Upper lobe of left lung (tissue), 6 donors: ENCODE measurements around the gene WSCD2. TPM values are rescaled to one million over a fixed set of nuclear protein-coding genes. Genes with fewer than 3 reads are reported as not detected.

Experiments
- ATAC-seq, 2 donors: fragments of 200-7000 bp; cut with Tn5 transposase; one replicate each; pipeline ENCODE4 v1.9.1; 2022; ENCODE audit warnings: mild to moderate bottlenecking in 2 of 2, moderate library complexity in 2 of 2; ENCODE audit not compliant: low FRiP score in 2 of 2
- DNase-seq, 2 donors: peaks; one replicate each; pipeline ENCODE4 v3.0.0-alpha.2; 2019 to 2020
- H3K27ac ChIP-seq, 4 donors: fragments of 200-600 bp; sonication (generic); one replicate each; pipeline ENCODE4 v1.5.1; 2016 to 2019
- H3K27me3 ChIP-seq, 4 donors: fragments of 200-600 bp; sonication (generic); one replicate each; pipeline ENCODE4 v1.5.1; 2017 to 2019
- H3K36me3 ChIP-seq, 4 donors: fragments of 200-600 bp; sonication (generic); one replicate each; pipeline ENCODE4 v1.5.1; 2016 to 2019
- H3K4me1 ChIP-seq, 4 donors: fragments of 200-600 bp; sonication (generic); one replicate each; pipeline ENCODE4 v1.5.1; 2018 to 2019
- H3K4me3 ChIP-seq, 4 donors: fragments of 200-600 bp; sonication (generic); one replicate each; pipeline ENCODE4 v1.5.1; 2017 to 2019; ENCODE audit warnings: mild to moderate bottlenecking in 2 of 4, moderate library complexity in 1 of 4
- H3K9me3 ChIP-seq, 4 donors: fragments of 200-600 bp; sonication (generic); one replicate each; pipeline ENCODE4 v1.5.1; 2018 to 2019
- CTCF ChIP-seq, 6 experiments: fragments of 450-650 bp in 4 of 6; fragments of 200-600 bp in 2 of 6; sonication (generic) in 2 of 6; IDR thresholded peaks; one replicate each; pipeline ENCODE4 v1.5.1; 2016 to 2019; ENCODE audit warnings: antibody characterized with exemption in 6 of 6
- EP300 ChIP-seq, 4 donors: sonication (generic); formaldehyde crosslinking; IDR thresholded peaks; one replicate each; pipeline ENCODE4 v1.5.1; 2017; ENCODE audit warnings: antibody characterized with exemption in 4 of 4, control low read depth in 2 of 4
- POLR2A ChIP-seq, 4 donors: fragments of 450-650 bp; IDR thresholded peaks; one replicate each; pipeline ENCODE4 v1.5.1; 2016 to 2017; ENCODE audit warnings: antibody characterized with exemption in 4 of 4, mild to moderate bottlenecking in 2 of 4
- POLR2AphosphoS5 ChIP-seq, 2 donors: sonication (generic); formaldehyde crosslinking; IDR thresholded peaks; one replicate each; pipeline ENCODE4 v1.5.1; 2017; ENCODE audit warnings: antibody characterized with exemption in 2 of 2
- WGBS, 2 donors: methylation state at CpG; one replicate each; pipeline ENCODE4 v1.1.5; 2017 to 2018; 5-methylcytosine and 5-hydroxymethylcytosine counted together
- total RNA-seq, 6 donors: library from RNA; depleted of rRNA in 4 of 6; stranded (reverse); fragments of >200 nt in 4 of 6; gene quantifications; one replicate each; pipeline versions ENCODE4 v1.1.0 to v1.2.1, GENCODE V29; 2016 to 2021
- donor health status: DM: no; HTN: no; CAD: no; lungs with moderate emphysema.
- donor health status: DM: no; HTN: yes; CAD: no; lungs with severe emphysema.

Gene WSCD2
- total RNA-seq, 6 donors from 2014 or later, result 0.17 to 1.0 (median 0.71) TPM

DNA sequence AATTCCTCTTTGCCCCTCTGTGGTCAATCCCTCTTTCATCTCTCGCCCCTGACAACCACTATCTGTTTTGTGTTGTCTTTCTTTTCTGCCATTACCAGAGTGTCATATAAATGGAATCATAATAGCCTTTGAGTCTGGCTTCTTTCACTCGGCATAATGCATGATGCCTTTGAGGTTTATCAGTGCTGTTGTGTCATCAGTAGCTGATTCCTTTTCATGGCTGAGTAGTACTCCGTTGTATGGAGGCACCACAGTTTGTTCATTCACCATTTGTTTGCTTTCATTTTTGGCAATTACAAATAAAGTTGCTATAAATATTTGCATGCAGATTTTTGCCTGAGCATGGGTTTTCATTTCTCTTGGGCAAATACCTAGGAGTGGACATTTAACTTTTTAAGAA is 47.2 kb downstream of the WSCD2 start:
- no peaks in the 10 kb centered on the region for H3K9me3 ChIP-seq
- ATAC-seq, result no peak
- WGBS, 2 donors, result 89 to 92% methylated on average over 3 of the region's 3 CpGs
- H3K27ac ChIP-seq, result no peak overlapping the region
- H3K4me3 ChIP-seq, result no peak overlapping the region
- no peaks in the 10 kb centered on the region for H3K36me3 ChIP-seq
- H3K27me3 ChIP-seq, result no peaks in the 10 kb centered on the region
- TF ChIP-seq EP300 (IDR thresholded peaks at IDR 0.05) (no peak), CTCF (IDR thresholded peaks at IDR 0.05) (no peak), POLR2AphosphoS5 (IDR thresholded peaks at IDR 0.05) (no peak), POLR2A (IDR thresholded peaks at IDR 0.05) (no peak)
- no peak for DNase-seq
- H3K4me1 ChIP-seq, result no peaks in the 10 kb centered on the region

GRCh38 chr12:108177131-108177530 is 48.0 kb downstream of the WSCD2 start:
- 87 to 89% methylated on average over 3 of the region's 3 CpGs for WGBS, 2 donors
- Histone ChIP-seq H3K4me1 (no peaks in the 10 kb centered on the region), H3K9me3 (no peaks in the 10 kb centered on the region), H3K27me3 (no peaks in the 10 kb centered on the region), H3K36me3 (no peaks in the 10 kb centered on the region), H3K4me3 (no peak overlapping the region), H3K27ac (no peak overlapping the region)
- ATAC-seq (no peak), DNase-seq (no peak)
- TF ChIP-seq POLR2AphosphoS5 (IDR thresholded peaks at IDR 0.05), result no peak
- TF ChIP-seq CTCF (IDR thresholded peaks at IDR 0.05), result no peak
- TF ChIP-seq EP300 (IDR thresholded peaks at IDR 0.05), result no peak
- no peak for TF ChIP-seq POLR2A (IDR thresholded peaks at IDR 0.05)

GRCh38 chr12:108179305-108179704 is 50.2 kb downstream of the WSCD2 start:
- no peak overlapping the region for H3K27ac ChIP-seq
- 57 to 67% methylated on average over 2 of the region's 2 CpGs for WGBS, 2 donors
- H3K9me3 ChIP-seq, result no peaks in the 10 kb centered on the region
- TF ChIP-seq POLR2AphosphoS5 (IDR thresholded peaks at IDR 0.05), result no peak
- no peak for TF ChIP-seq EP300 (IDR thresholded peaks at IDR 0.05)
- H3K27me3 ChIP-seq, result no peaks in the 10 kb centered on the region
- no peak overlapping the region for H3K4me3 ChIP-seq
- ATAC-seq, result no peak
- H3K36me3 ChIP-seq, result no peaks in the 10 kb centered on the region
- no peaks in the 10 kb centered on the region for H3K4me1 ChIP-seq
- no peak for DNase-seq

DNA sequence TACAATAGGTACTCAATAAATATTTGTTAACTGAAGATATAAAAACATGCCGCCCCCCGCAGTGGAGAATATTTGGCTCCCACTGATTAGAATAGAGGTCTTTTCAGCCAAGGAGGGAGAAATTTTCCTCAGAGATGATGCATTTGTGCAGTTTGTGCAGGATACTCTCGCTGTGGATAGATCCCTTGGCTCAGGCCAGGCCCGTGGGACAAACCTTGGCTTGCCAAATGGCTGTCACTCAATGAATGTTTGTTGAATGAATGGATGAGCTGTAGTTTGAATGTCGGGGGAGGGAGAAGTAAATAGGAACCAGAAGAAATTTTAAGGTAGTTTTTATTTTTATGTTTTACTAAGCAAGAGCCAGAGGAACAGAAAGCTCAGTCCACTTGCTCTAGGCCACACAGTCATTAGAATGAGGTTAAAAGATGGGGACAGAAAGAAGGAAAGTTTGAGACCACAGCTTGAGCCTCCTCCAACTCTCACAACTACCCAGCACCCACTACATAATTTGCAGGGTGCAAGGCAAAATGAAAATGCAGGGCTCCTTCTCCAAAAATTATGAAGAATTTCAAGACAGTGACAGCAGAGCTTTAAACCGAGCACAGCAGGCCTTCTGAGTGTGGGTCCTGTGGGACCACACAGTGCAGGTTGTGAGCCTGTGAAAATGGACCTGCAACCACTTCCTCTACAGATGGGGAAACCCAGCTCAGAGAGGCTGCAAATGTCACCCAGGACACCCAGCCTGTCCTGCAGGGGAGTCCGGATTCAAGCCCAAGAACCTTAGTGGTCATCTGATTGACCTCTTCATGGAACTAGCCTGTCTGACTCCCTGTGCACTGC is 51.4 kb downstream of the WSCD2 start:
- Histone ChIP-seq H3K9me3 (no peaks in the 10 kb centered on the region), H3K27ac (no peak overlapping the region), H3K27me3 (no peaks in the 10 kb centered on the region), H3K36me3 (no peaks in the 10 kb centered on the region), H3K4me1 (no peaks in the 10 kb centered on the region), H3K4me3 (no peak overlapping the region)
- WGBS, 2 donors, result 81 to 83% methylated on average over 7 of the region's 7 CpGs
- TF ChIP-seq POLR2A (IDR thresholded peaks at IDR 0.05), result no peak
- no peak for TF ChIP-seq POLR2AphosphoS5 (IDR thresholded peaks at IDR 0.05)
- no peak for TF ChIP-seq EP300 (IDR thresholded peaks at IDR 0.05)
- TF ChIP-seq CTCF (IDR thresholded peaks at IDR 0.05), result no peak
- DNase-seq (no peak), ATAC-seq (no peak)

- no peaks in the 10 kb centered on the region for H3K9me3 ChIP-seq
- no peaks in the 10 kb centered on the region for H3K4me1 ChIP-seq
- no peak overlapping the region for H3K4me3 ChIP-seq
- H3K36me3 ChIP-seq, result no peaks in the 10 kb centered on the region
- ATAC-seq (no peak), DNase-seq (no peak)
- no peak overlapping the region for H3K27ac ChIP-seq
- no peak for TF ChIP-seq CTCF (IDR thresholded peaks at IDR 0.05)
- TF ChIP-seq POLR2AphosphoS5 (IDR thresholded peaks at IDR 0.05), result no peak
- no peak for TF ChIP-seq EP300 (IDR thresholded peaks at IDR 0.05)
- no peak for TF ChIP-seq POLR2A (IDR thresholded peaks at IDR 0.05)
- H3K27me3 ChIP-seq, result no peaks in the 10 kb centered on the region
- WGBS, 2 donors, result 70 to 76% methylated on average over 8 of the region's 8 CpGs
Measured at GRCh38 chr12:108181095-108181454, 52.0 kb downstream of the WSCD2 start.
